SK-N-SH treated with all-trans-retinoic acid at 6 μM for 48 hours (cell line): Measurements from ENCODE around the gene RNF213.

Experiments
- ARNTL ChIP-seq: fragments of 450-650 bp; formaldehyde crosslinking; IDR thresholded peaks from 2 replicates; pipeline ENCODE4 v1.5.0; 2020; ENCODE audit warnings: low read depth, mild to moderate bottlenecking, moderate library complexity, borderline replicate concordance
- TOX ChIP-seq: fragments of 250-450 bp; sonication (Bioruptor Pico); IDR thresholded peaks from 2 replicates; pipeline ENCODE4 v1.8.0; 2021; ENCODE audit warnings: mild to moderate bottlenecking, moderate library complexity, borderline replicate concordance
- ZFP3 ChIP-seq: fragments of 250-450 bp; sonication (Bioruptor Pico); IDR thresholded peaks from 2 replicates; pipeline ENCODE4 v1.5.0; 2020; ENCODE audit warnings: mild to moderate bottlenecking, moderate library complexity
- ZNF565 ChIP-seq: fragments of 450-650 bp; formaldehyde crosslinking; conservative IDR thresholded peaks from 2 replicates; pipeline ENCODE4 v1.5.0; 2020; ENCODE audit warnings: low read depth, mild to moderate bottlenecking, moderate library complexity
- TF ChIP-seq, protein P1 (sequence below): fragments of 250-450 bp; sonication (Bioruptor Pico); IDR thresholded peaks from 2 replicates; pipeline ENCODE4 v1.5.1; 2020; ENCODE audit warnings: low read depth, mild to moderate bottlenecking, moderate library complexity

DNA sequence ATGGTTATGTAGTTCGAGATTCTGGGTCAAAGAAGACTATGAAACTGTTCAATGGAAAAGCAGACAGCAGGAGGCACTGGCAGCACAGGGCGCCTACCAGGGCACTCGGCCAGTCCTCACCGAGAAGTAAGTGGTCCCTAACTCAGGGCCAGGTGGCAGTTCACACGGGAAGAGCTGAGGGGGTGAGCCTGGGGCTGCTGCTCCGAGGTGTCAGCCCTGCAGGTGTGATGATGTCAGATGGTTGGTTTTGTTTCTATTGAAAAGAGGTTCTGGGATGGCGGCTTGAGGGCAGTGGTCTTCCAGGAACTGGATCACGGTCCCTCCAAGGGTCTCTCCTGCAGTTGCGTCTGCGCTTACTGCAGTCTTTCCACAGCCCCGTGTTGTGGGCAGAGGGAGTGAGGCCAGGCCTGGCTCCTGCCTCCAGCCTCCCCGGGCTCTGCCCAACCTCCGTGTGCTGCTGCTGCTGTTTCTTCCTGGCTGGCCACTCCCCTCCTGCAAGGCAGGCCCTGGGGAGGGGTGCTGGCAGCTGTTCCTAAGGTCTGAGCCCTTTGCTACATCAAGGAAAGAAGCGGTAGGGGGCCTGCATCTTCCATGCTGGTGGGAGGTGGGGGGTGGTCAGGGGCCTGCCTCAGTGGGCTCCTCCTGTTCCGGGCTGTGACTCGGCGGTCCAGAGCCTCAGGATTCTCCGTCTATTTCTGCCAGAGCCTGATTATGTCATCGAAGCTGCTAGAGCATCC lies 22.6 kb downstream of the RNF213 start:
- TF ChIP-seq ZFP3 (no peak), ARNTL (CRISPR knock-in tag) (no peak), ZNF565 (CRISPR knock-in tag) (no peak), TOX (CRISPR knock-in tag) (no peak)
- TF ChIP-seq, protein P1, sequence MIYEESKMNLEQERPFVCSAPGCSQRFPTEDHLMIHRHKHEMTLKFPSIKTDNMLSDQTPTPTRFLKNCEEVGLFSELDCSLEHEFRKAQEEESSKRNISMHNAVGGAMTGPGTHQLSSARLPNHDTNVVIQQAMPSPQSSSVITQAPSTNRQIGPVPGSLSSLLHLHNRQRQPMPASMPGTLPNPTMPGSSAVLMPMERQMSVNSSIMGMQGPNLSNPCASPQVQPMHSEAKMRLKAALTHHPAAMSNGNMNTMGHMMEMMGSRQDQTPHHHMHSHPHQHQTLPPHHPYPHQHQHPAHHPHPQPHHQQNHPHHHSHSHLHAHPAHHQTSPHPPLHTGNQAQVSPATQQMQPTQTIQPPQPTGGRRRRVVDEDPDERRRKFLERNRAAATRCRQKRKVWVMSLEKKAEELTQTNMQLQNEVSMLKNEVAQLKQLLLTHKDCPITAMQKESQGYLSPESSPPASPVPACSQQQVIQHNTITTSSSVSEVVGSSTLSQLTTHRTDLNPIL (CRISPR knock-in tag): no peak
